H1 (cell line): ENCODE measurements around the gene NKX2-1. TPM values are rescaled to one million over a fixed set of nuclear protein-coding genes. Genes with fewer than 3 reads are reported as not detected.

ENCODE experiments used
- ASH2L ChIP-seq: fragments of 200-600, 300-600 bp; sonication (generic); IDR thresholded peaks from one replicate; pipeline ENCODE4 v1.7.1; 2017; ENCODE audit warnings: low read length
- BCL11A ChIP-seq, 2 experiments: IDR thresholded peaks; one replicate each; pipeline ENCODE4 v1.6.1; 2011; ENCODE audit warnings: low read depth in 2 of 2, low read length in 2 of 2, mild to moderate bottlenecking in 2 of 2
- CBX5 ChIP-seq: fragments of 300-800, 300-1000 bp; sonication (generic); IDR thresholded peaks from 2 replicates; pipeline ENCODE4 v1.7.1; 2016; ENCODE audit warnings: antibody characterized with exemption, low read length, low read depth
- CBX8 ChIP-seq: fragments of 300-800, 300-1000 bp; sonication (generic); IDR thresholded peaks from 2 replicates; pipeline ENCODE4 v1.7.1; 2016; ENCODE audit warnings: low read depth, low read length, borderline replicate concordance
- CHD1 ChIP-seq: IDR thresholded peaks from 2 replicates; pipeline ENCODE4 v1.6.1; 2012; ENCODE audit warnings: low read depth, low read length, improper control_type of control experiment
- EZH2 ChIP-seq: fragments of 200-600 bp; sonication (generic); IDR thresholded peaks from 2 replicates; pipeline ENCODE4 v1.7.1; 2012; ENCODE audit warnings: low read depth, mild to moderate bottlenecking, moderate library complexity, low read length, inconsistent platforms; ENCODE audit not compliant: severe bottlenecking
- HDAC2 ChIP-seq, 2 experiments: fragments of 300-600 bp in 1 of 2; sonication (generic) in 1 of 2; IDR thresholded peaks; 2 replicates each; pipeline ENCODE4 v1.6.1; 2011 to 2012; ENCODE audit warnings: low read depth in 2 of 2, low read length in 2 of 2, mild to moderate bottlenecking in 2 of 2, moderate library complexity in 2 of 2, borderline replicate concordance in 1 of 2, inconsistent platforms in 1 of 2
- JUND ChIP-seq: IDR thresholded peaks from 2 replicates; pipeline ENCODE4 v1.6.1; 2011; ENCODE audit warnings: mild to moderate bottlenecking, improper control_type of control experiment, low read length
- KDM5A ChIP-seq: fragments of 200-600 bp; IDR thresholded peaks from 2 replicates; pipeline ENCODE4 v1.7.1; 2012; ENCODE audit warnings: mild to moderate bottlenecking, low read length, inconsistent platforms, mixed read lengths
- MAFK ChIP-seq: IDR thresholded peaks from 2 replicates; pipeline ENCODE4 v1.6.1; 2012; ENCODE audit warnings: low read depth, mild to moderate bottlenecking, improper control_type of control experiment, low read length
- NRF1 ChIP-seq: IDR thresholded peaks from 2 replicates; pipeline ENCODE4 v1.6.1; 2011; ENCODE audit warnings: mild to moderate bottlenecking, low read depth, low read length, improper control_type of control experiment
- PHF8 ChIP-seq: fragments of 200-600 bp; sonication (generic); conservative IDR thresholded peaks from 2 replicates; pipeline ENCODE4 v1.7.1; 2012; ENCODE audit warnings: low read depth, mild to moderate bottlenecking, inconsistent platforms, low read length, moderate library complexity
- POLR2AphosphoS5 ChIP-seq: IDR thresholded peaks from 2 replicates; pipeline ENCODE4 v1.6.1; 2011; ENCODE audit warnings: low read depth, low read length
- RNF2 ChIP-seq: fragments of 200-900, 300-1000 bp; sonication (generic); IDR thresholded peaks from 2 replicates; pipeline ENCODE4 v1.7.1; 2016; ENCODE audit warnings: borderline replicate concordance, low read depth, mild to moderate bottlenecking, antibody characterized with exemption, low read length; ENCODE audit not compliant: poor library complexity, severe bottlenecking; ENCODE audit errors: missing control alignments
- RXRA ChIP-seq: IDR thresholded peaks from 2 replicates; pipeline ENCODE4 v1.6.1; 2011; ENCODE audit warnings: low read depth, mild to moderate bottlenecking, low read length, moderate library complexity; ENCODE audit not compliant: insufficient read depth
- SAP30 ChIP-seq: fragments of 300-600 bp; sonication (generic); IDR thresholded peaks from 2 replicates; pipeline ENCODE4 v1.7.1; 2012; ENCODE audit warnings: low read length, moderate library complexity, mild to moderate bottlenecking, inconsistent platforms; ENCODE audit not compliant: insufficient read depth, insufficient replicate concordance
- SIX5 ChIP-seq: IDR thresholded peaks from 2 replicates; pipeline ENCODE4 v1.6.1; 2011; ENCODE audit warnings: mild to moderate bottlenecking, low read depth, low read length
- SRF ChIP-seq: IDR thresholded peaks from 2 replicates; pipeline ENCODE4 v1.6.1; 2011; ENCODE audit warnings: mild to moderate bottlenecking, low read depth, low read length, moderate library complexity
- SUZ12 ChIP-seq: fragments of 200-600 bp; sonication (generic); IDR thresholded peaks from 2 replicates; pipeline ENCODE4 v1.6.1; 2012; ENCODE audit warnings: mild to moderate bottlenecking, inconsistent platforms, low read length, moderate library complexity, mixed read lengths
- TAF1 ChIP-seq: IDR thresholded peaks from 2 replicates; pipeline ENCODE4 v1.6.1; 2011; ENCODE audit warnings: mild to moderate bottlenecking, low read depth, low read length
- polyA plus RNA-seq, 7 experiments: library from polyadenylated mRNA; depleted of rRNA in 3 of 7; stranded (reverse) in 5 of 7; unstranded in 2 of 7; fragments of >200 nt in 5 of 7; fragments of 200-250 nt in 2 of 7; gene quantifications; 1 replicate in 5 of 7; 2 replicates in 1 of 7; 4 replicates in 1 of 7; pipeline versions ENCODE4 v1.2.1 to v1.2.3, GENCODE V29; 2011 to 2013; ENCODE audit warnings: missing spikeins in 2 of 7, mixed read lengths in 2 of 7
- total RNA-seq: library from RNA; stranded (reverse); fragmentation: NEBNext Ultra II Directional; extraction: Animal tissue kit (Norgen Biotek cat#: 25700); gene quantifications from 2 replicates; pipeline ENCODE4 v1.2.1, GENCODE V29; 2021

NKX2-1 gene
- total and polyA plus RNA-seq, 2 of the 8 experiments (the other 6 are each of a cell fraction or from before 2014, with no cell fraction given): not detected

- TF ChIP-seq CBX8 (0 out of 2 replicates have a peak, but pooled peaks have one; percentile 20), JUND (no peak), HDAC2 (IDR thresholded peaks at IDR 0.05; ENCODE audit: borderline replicate concordance in 1 of 2, low read depth in 2 of 2, low read length in 2 of 2) (no peak), SIX5 (no peak), KDM5A (no peak), MAFK (no peak), EZH2 (peak; percentile 98), PHF8 (no peak), CBX5 (no peak), SUZ12 (peak; percentile 99), SRF (no peak), BCL11A (IDR thresholded peaks at IDR 0.05; ENCODE audit: low read depth in 2 of 2, low read length in 2 of 2) (no peak), POLR2AphosphoS5 (no peak), ASH2L (no peak), CHD1 (no peak), RXRA (no peak), TAF1 (no peak), RNF2 (peak; percentile 91), NRF1 (no peak), SAP30 (no peak)
Observed at GRCh38 chr14:36514278-36515104, 5.5 kb downstream of the NKX2-1 start (continued).
